ENCODE results near the gene ATP10A.
A peak's percentile ranks its signal among the peaks of the same experiment; 100 is the strongest.
"Not testable (repeated sequence)": the region's sequence is repeated elsewhere in the genome, so short reads cannot be mapped to it uniquely, and the experiment has no call there.

Gene ATP10A

DNA sequence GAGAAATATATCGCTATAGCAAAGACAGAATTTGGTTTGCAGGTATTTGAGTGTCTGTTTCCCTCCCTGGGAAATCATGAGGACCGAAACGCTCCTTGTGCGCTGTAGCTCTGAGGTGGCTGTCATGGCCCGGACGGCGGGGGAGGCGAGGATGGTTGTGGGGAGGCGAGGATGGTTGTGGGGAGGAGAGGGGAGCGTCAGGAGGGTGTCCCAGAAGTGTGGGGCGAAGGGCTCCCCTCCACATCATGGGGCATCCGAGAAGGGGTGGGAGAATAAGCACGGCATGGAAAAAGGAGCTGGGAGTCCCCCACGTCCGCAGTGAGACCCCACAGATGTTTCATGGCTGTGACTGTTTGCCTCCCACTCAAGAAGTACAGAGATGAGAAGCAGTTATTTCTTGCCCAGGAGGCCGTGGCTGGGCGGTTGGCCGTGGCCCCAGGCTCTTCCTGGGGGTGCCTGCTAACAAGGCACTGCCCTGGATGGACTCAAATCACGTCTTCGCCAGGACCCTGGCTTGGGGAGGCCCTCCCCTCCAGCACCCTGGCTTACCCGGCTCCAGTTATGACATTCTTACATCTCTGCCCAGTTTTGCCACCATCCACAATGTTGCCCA is 947 bp upstream of the ATP10A start:
- peak overlapping the region in 1 of 2 donors; percentile 53 for H3K4me3 ChIP-seq (ENCODE audit: low read depth in 1 of 2, low read length in 2 of 2)
- no peaks in the 10 kb centered on the region for H3K9me3 ChIP-seq (ENCODE audit: low read length)

DNA sequence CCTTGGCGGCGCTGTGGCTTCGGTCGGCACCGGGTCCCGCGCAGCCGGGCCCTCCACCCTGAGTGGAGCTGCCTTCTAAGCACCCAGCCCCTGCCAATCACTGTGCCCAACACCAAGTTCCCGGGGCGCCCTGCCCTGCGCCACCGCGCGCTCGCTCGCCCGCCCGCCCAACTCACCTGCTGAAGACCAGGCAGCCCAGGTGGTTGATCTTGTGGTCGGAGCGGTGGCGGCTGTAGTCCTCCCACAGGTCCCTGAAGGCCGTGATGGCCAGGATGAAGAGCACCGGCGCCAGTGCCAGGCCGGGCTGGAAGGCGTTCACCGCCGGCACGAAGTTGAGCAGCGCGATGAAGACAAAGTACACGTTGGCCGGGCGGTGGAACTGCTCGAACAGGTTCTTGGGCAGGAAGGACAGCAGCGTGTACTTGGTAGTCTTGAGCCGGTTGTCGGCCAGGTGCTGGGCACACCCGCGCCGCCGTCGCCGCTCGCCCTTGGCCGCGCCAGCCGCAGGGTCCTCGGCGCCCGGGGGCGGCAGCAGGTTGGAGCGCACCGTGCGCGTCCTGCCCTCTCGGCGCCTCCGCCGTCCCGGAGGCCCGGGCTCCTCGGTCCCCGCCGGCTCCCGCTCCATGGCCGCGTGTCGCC is 536 bp downstream of the ATP10A start:
- Histone ChIP-seq H3K4me3 (ENCODE audit: low read depth in 1 of 2, low read length in 2 of 2) (peak overlapping the region; percentile 76 to 77), H3K36me3 (ENCODE audit: insufficient read depth, low read length) (peaks cover 6% of the 10 kb centered on the region), H3K9me3 (ENCODE audit: low read length) (no peaks in the 10 kb centered on the region), H3K9ac (ENCODE audit: low read length) (peak overlapping the region; percentile 61), H3K4me1 (ENCODE audit: insufficient read depth, low read length) (peaks cover 33% of the 10 kb centered on the region), H3K27ac (ENCODE audit: low read depth, low read length) (peak overlapping the region; percentile 68), H3K27me3 (ENCODE audit: control insufficient read depth in 1 of 2, insufficient read depth in 2 of 2, low read length in 2 of 2) (no peaks in the 10 kb centered on the region)

More for the DNA sequence above, 947 bp upstream of the ATP10A start:
- Histone ChIP-seq H3K27ac (ENCODE audit: low read depth, low read length) (no peak overlapping the region), H3K36me3 (ENCODE audit: insufficient read depth, low read length) (no peaks in the 10 kb centered on the region), H3K4me1 (ENCODE audit: insufficient read depth, low read length) (peaks cover 29% of the 10 kb centered on the region), H3K27me3 (ENCODE audit: control insufficient read depth in 1 of 2, insufficient read depth in 2 of 2, low read length in 2 of 2) (no peaks in the 10 kb centered on the region), H3K9ac (ENCODE audit: low read length) (no peak overlapping the region)

DNA sequence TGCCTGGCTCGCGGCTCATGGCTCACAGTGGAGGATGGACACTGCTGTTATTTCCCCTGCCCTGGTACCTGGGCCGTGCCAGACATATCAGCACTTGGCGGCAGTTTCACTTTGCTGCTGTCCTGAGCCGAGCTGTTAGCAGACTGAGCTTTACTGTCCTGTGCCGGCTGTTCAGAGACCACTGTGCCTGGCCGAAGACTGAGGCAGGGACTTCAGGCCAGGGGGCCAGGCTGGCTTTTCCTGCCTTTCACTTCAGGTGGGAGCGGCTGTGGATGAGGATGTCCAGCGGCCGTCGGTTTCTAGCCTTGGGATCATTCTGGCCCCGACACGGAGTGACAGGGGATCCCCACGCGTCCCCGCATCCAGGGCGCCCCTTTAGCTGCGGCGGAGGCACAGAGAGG is 1.1 kb downstream of the ATP10A start:
- no peaks in the 10 kb centered on the region for H3K27me3 ChIP-seq (ENCODE audit: control insufficient read depth in 1 of 2, insufficient read depth in 2 of 2, low read length in 2 of 2)
- H3K9me3 ChIP-seq (ENCODE audit: low read length): no peaks in the 10 kb centered on the region
- H3K36me3 ChIP-seq (ENCODE audit: insufficient read depth, low read length): peaks cover 7% of the 10 kb centered on the region
- H3K9ac ChIP-seq (ENCODE audit: low read length): peak overlapping the region; percentile 61
- H3K27ac ChIP-seq (ENCODE audit: low read depth, low read length): peak overlapping the region; percentile 68
- H3K4me1 ChIP-seq (ENCODE audit: insufficient read depth, low read length): peaks cover 33% of the 10 kb centered on the region
- peak overlapping the region; percentile 76 to 77 for H3K4me3 ChIP-seq (ENCODE audit: low read depth in 1 of 2, low read length in 2 of 2)

DNA sequence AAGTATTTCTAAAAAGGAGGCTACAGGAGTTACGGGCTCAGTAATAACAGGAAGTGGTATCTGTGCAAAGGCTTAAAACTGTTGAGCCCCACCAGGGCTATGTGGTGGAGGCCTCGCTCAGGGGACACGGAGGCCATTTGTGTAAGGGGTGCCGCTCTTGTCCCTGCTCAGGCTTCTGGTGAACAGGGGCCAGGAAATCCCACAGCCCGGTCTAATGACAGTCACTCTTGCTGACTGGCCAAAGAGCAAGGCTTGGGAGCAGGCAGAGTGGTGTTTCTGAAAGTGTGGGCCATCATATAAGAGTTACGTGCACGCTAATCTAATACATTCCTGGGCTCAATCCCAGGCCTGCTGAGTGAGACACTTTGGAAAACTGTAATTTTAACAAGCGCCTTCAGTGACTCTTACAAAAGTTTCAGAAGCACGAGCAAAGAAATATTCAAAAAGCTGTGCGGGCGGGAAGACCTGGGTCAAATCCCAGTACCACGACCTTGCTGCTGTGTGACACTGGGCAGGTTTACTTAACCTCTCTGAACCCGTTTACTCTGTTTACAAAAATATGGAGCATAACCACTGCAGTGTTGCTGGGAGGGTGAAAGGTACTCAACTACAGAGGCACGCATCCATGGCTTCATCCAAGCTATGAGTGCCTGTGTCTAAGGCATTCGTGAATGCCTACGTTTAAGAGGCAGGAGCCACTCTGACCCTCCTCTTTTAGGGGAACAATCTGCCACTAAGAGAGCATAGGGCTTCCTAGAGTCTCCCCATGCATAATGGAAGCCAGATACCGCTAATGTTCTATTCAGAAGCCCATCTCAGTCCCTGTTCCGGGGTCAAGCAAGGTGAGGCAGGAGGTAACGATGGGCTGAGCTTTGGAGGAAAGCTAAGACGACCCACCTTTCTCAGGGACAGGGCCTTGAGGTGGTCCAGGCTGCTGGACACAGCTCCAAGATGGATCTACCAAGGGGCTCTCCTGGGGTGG is 2.0 kb downstream of the ATP10A start:
- peaks cover 33% of the 10 kb centered on the region for H3K4me1 ChIP-seq (ENCODE audit: insufficient read depth, low read length)

DNA sequence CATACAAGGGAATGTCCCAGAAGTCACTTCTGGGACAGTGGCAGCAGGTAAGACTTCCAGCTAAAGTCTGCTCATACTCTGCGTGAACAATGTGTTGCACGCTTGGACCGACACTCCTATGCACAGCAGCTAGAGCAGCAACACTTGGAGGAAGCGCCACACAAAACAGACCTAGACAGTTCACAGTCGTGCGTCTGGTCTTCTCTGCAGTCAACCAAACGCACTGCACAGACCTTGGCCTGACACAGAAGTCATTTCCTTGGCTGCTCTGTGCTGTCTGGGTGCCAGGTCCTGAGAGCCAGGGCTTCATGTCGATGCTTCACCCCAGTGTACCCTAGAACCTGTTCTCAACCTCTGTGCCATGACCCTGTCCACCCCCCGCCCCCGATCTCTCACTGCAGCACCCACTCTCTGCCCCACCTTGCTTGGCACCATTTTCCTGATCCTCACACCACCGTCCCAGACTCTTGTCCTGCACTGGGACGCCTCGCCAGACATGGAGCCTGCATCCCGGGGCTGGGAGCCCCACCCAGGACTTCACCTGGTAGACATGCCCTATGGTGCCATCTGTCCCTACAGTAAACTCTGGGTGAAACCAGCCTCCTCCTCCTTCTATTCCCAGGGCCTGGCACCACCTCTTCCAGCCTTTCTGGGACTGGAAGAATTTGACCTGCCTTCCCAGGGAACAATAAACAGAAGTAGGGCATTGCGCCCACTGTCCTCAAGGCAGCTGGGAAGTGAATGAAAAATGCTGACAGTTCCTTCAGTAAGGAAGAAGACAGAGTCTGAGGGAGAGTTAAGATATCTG is 3.1 kb downstream of the ATP10A start:
- H3K27me3 ChIP-seq (ENCODE audit: control insufficient read depth in 1 of 2, insufficient read depth in 2 of 2, low read length in 2 of 2): no peaks in the 10 kb centered on the region
- no peak overlapping the region for H3K9ac ChIP-seq (ENCODE audit: low read length)
- peaks cover 33% of the 10 kb centered on the region for H3K4me1 ChIP-seq (ENCODE audit: insufficient read depth, low read length)
- H3K27ac ChIP-seq (ENCODE audit: low read depth, low read length): peak overlapping the region; percentile 68
- peaks cover 7% of the 10 kb centered on the region for H3K36me3 ChIP-seq (ENCODE audit: insufficient read depth, low read length)
- peak overlapping the region in 1 of 2 donors; percentile 76 for H3K4me3 ChIP-seq (ENCODE audit: low read depth in 1 of 2, low read length in 2 of 2)
- no peaks in the 10 kb centered on the region for H3K9me3 ChIP-seq (ENCODE audit: low read length)

More for the DNA sequence above, 2.0 kb downstream of the ATP10A start:
- no peaks in the 10 kb centered on the region for H3K9me3 ChIP-seq (ENCODE audit: low read length)
- H3K27me3 ChIP-seq (ENCODE audit: control insufficient read depth in 1 of 2, insufficient read depth in 2 of 2, low read length in 2 of 2): no peaks in the 10 kb centered on the region
- H3K27ac ChIP-seq (ENCODE audit: low read depth, low read length): peak overlapping the region; percentile 68
- peaks cover 7% of the 10 kb centered on the region for H3K36me3 ChIP-seq (ENCODE audit: insufficient read depth, low read length)
- H3K4me3 ChIP-seq (ENCODE audit: low read depth in 1 of 2, low read length in 2 of 2): peak overlapping the region; percentile 76 to 77
- peak overlapping the region; percentile 61 for H3K9ac ChIP-seq (ENCODE audit: low read length)

DNA sequence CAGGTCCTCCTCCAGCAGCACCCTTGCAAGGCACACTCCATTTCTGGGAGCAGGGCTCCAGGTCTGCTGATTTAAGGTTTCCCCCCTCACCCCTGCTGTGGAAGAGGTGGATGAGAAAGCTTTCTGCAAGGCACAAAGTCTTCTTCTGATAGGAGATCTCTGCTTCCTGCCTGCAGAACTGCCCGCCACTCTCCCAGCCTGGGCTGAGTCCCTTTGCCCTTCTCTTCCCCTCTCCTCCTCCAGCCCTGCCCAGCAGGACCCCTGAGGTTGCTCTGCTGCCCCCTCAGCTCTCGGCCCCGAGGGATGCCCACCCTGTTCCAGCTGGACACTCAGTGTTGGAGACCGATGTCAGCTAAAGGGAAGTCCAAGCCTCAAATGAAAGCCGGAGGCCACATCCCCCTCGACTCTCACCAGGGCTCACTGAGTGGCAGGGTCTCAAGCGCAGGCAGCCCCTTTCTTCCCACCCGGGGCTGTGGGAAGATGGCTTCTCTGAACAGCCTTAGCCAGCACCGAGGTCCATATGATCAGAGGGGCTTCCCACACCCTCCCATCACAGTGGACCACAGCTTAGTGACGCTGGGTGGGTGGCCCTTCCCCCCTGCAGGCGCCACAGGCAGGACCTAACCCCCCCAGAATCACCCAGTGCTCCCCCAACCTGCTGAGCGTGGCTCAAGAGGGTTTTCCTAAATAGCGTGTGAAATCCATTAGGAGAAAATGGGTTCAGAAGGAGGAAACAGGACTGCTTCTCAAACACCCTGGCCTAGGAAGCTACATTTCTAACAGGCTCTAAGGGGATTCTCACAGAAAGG is 4.0 kb downstream of the ATP10A start:
- H3K27me3 ChIP-seq (ENCODE audit: control insufficient read depth in 1 of 2, insufficient read depth in 2 of 2, low read length in 2 of 2): no peaks in the 10 kb centered on the region
- H3K9ac ChIP-seq (ENCODE audit: low read length): no peak overlapping the region
- peak overlapping the region in 1 of 2 donors; percentile 76 for H3K4me3 ChIP-seq (ENCODE audit: low read depth in 1 of 2, low read length in 2 of 2)
- H3K9me3 ChIP-seq (ENCODE audit: low read length): no peaks in the 10 kb centered on the region
- peaks cover 33% of the 10 kb centered on the region for H3K4me1 ChIP-seq (ENCODE audit: insufficient read depth, low read length)
- H3K27ac ChIP-seq (ENCODE audit: low read depth, low read length): peak overlapping the region; percentile 68
- H3K36me3 ChIP-seq (ENCODE audit: insufficient read depth, low read length): peaks cover 7% of the 10 kb centered on the region

DNA sequence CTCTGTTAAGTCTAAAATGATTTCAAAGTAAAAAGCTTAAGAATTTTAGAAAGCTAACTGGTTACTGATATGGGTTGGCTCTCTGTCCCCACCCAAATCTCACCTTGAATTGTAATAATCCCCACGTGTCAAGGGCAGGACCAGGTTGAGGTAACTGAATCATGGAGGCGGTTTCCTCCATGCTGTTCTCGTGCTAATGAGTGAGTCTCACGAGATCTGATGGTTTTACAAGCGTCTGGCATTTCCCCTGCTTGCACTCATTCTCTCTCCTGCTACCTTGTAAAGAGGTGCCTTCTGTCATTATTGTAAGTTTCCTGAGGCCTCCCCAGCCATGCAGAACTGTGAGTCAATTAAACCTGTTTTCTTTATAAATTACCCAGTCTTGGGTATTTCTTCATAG is 7.1 kb downstream of the ATP10A start:
- H3K27me3 ChIP-seq (ENCODE audit: control insufficient read depth in 1 of 2, insufficient read depth in 2 of 2, low read length in 2 of 2); H3K4me3 ChIP-seq (ENCODE audit: low read depth in 1 of 2, low read length in 2 of 2); H3K9me3 ChIP-seq (ENCODE audit: low read length); H3K27ac ChIP-seq (ENCODE audit: low read depth, low read length); H3K9ac ChIP-seq (ENCODE audit: low read length); H3K36me3 ChIP-seq (ENCODE audit: insufficient read depth, low read length): not testable (repeated sequence)
- H3K4me1 ChIP-seq (ENCODE audit: insufficient read depth, low read length): peaks cover 31% of the 10 kb centered on the region

DNA sequence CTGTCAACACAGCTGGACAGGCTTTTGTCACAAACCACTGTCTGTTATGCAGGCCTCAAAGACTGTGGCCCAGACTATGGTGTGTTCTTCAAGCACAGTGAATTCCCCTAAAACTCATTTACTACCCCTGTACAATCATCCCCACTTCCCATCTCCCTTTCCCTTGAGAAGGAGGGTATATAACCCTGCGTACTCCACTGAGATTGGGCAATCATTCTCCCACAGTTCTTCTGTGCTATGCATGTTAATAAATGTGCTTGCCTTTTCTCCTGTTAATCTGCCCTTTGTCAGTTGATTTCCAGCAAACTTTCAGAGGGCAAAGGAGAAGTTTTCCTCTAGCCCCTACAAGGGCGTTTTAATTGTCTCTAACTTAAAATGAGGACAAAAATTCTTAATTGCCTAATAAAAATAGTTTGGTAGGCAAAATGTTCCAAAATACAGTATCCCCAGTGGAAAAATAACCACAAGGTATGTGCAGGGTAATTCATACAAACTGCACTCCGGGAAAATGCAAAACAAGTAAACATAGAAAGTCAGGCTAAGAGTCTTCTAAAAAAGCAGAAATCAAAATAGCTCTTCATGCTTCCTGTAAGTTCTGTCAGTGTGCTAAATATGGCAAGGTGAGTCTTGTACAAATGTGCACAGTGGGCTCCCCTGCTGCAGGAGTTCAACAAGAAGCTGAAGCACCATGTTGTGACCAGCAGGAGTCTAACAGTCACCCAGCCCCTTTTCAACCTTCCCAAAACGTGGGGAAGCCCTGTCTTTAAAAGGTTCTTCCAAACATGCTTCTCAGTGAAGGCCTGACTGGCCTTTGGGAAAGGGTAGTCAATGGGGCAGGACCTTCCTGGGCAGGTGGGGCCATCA is 10.2 kb downstream of the ATP10A start:
- H3K27me3 ChIP-seq (ENCODE audit: control insufficient read depth in 1 of 2, insufficient read depth in 2 of 2, low read length in 2 of 2): no peaks in the 10 kb centered on the region
- H3K9me3 ChIP-seq (ENCODE audit: low read length): no peaks in the 10 kb centered on the region
- peaks cover 31% of the 10 kb centered on the region for H3K4me1 ChIP-seq (ENCODE audit: insufficient read depth, low read length)
- H3K9ac ChIP-seq (ENCODE audit: low read length): no peak overlapping the region
- no peak overlapping the region for H3K4me3 ChIP-seq (ENCODE audit: low read depth in 1 of 2, low read length in 2 of 2)
- peak overlapping the region; percentile 17 for H3K27ac ChIP-seq (ENCODE audit: low read depth, low read length)
- peaks cover 4% of the 10 kb centered on the region for H3K36me3 ChIP-seq (ENCODE audit: insufficient read depth, low read length)

DNA sequence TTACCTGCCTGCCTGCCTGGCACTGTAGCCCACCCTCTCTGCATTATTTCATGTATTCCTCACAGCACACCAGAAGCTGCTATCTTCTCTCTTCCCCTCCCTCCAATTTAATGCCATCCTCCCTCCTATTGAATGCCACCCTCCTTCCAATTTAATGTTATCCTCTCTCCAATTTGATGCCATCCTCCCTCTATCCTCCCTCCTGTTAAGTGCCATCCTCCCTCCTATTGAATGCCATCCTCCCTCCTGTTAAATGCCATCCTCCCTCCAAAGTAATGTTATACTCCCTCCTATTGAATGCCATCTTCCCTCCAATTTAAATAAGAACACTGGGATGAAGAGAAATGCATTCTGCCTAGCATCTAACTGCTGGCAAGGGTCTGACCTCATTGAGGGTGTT is 11.1 kb downstream of the ATP10A start:
- H3K9ac ChIP-seq (ENCODE audit: low read length): no peak overlapping the region
- no peaks in the 10 kb centered on the region for H3K9me3 ChIP-seq (ENCODE audit: low read length)
- peak overlapping the region; percentile 17 for H3K27ac ChIP-seq (ENCODE audit: low read depth, low read length)
- no peaks in the 10 kb centered on the region for H3K27me3 ChIP-seq (ENCODE audit: control insufficient read depth in 1 of 2, insufficient read depth in 2 of 2, low read length in 2 of 2)
- no peak overlapping the region for H3K4me3 ChIP-seq (ENCODE audit: low read depth in 1 of 2, low read length in 2 of 2)
- H3K4me1 ChIP-seq (ENCODE audit: insufficient read depth, low read length): peaks cover 31% of the 10 kb centered on the region
- no peaks in the 10 kb centered on the region for H3K36me3 ChIP-seq (ENCODE audit: insufficient read depth, low read length)

Measured in muscle layer of colon (tissue), 2 donors.